ENCODE measurements around the gene CEP72.

The CEP72 gene

GRCh38 chr5:660491-661030, 48.4 kb downstream of the CEP72 start:
- no peak for DNase-seq

- DNase-seq: no peak
Observed at GRCh38 chr5:661891-662750, 50.0 kb downstream of the CEP72 start.

GRCh38 chr5:662751-663435, 50.8 kb downstream of the CEP72 start:
- DNase-seq: no peak

- no peak for DNase-seq
Observed at GRCh38 chr5:663436-664342, 51.5 kb downstream of the CEP72 start.

- DNase-seq: no peak
Observed at GRCh38 chr5:664343-664993, 52.3 kb downstream of the CEP72 start.

- DNase-seq: no peak
Observed at GRCh38 chr5:664994-665360, 52.8 kb downstream of the CEP72 start.

GRCh38 chr5:665541-665955, 53.4 kb downstream of the CEP72 start:
- DNase-seq: no peak

GRCh38 chr5:665956-666711, 54.0 kb downstream of the CEP72 start:
- DNase-seq: no peak

- no peak for DNase-seq
Observed at GRCh38 chr5:666816-667498, 54.8 kb downstream of the CEP72 start.

GRCh38 chr5:668283-668995, 56.3 kb downstream of the CEP72 start:
- no peak for DNase-seq

- DNase-seq: peak in 2 of 4 experiments; percentile 38 to 55
Observed at GRCh38 chr5:669111-669841, 57.1 kb downstream of the CEP72 start.

- no peak for DNase-seq
Observed at GRCh38 chr5:669842-670395, 57.8 kb downstream of the CEP72 start.

- no peak for DNase-seq
Observed at GRCh38 chr5:670396-671270, 58.5 kb downstream of the CEP72 start.

GRCh38 chr5:671459-672328, 59.6 kb downstream of the CEP72 start:
- peak; percentile 62 to 82 (median 72) for DNase-seq

GRCh38 chr5:672329-673160, 60.4 kb downstream of the CEP72 start:
- peak; percentile 40 to 67 (median 52) for DNase-seq

All from suppressor macrophage (primary cell).